Measurements from ENCODE around the gene SIK3.

SIK3 gene

DNA sequence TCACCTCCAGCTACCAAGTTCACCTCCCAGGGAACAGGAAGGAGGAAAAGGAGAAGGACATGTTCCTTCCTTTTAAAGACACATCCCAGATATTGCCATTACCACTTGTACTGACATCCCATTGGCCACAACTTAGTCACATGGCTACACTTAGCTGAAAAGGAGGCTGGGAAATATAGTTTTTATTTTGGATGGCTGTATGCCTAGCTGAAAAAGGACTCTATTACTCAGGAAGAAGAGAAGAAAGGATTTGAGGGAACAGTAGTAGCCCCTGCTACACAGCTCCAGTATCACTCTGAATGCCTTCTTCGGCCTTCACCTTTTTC lies 304.5 kb downstream of the SIK3 start:
- no peak for DNase-seq (ENCODE audit: low spot score)
